ENCODE results near the gene PRXL2A. TPM values are rescaled to one million over a fixed set of nuclear protein-coding genes. Genes with fewer than 3 reads are reported as not detected.
"Not testable (repeated sequence)": the region's sequence is repeated elsewhere in the genome, so short reads cannot be mapped to it uniquely, and the experiment has no call there.

PRXL2A gene
- total RNA-seq, 4 donors from 2014 or later = 15.4 to 26.6 (median 25.5) TPM

- peaks cover 0 to 21% (median 3%) of the 10 kb centered on the region in 4 donors for H3K36me3 ChIP-seq
- H3K27ac ChIP-seq (replicated peaks in 1 of 4) = no peak overlapping the region
- 51% methylated on average over 2 of the region's 2 CpGs for WGBS
- H3K4me1 ChIP-seq = peaks cover 28 to 37% (median 33%) of the 10 kb centered on the region in 4 donors
- H3K4me3 ChIP-seq = no peak overlapping the region
- H3K27me3 ChIP-seq = no peaks in the 10 kb centered on the region
- intact Hi-C loops (cut with DNase I) = no loop called here
- DNase-seq (ENCODE audit: extremely low spot score) = no peak
- TF ChIP-seq CTCF (IDR thresholded peaks at IDR 0.05) (no peak), POLR2AphosphoS5 (IDR thresholded peaks at IDR 0.05) (no peak), POLR2A (IDR thresholded peaks at IDR 0.05; ENCODE audit: low read depth) (no peak), EP300 (IDR thresholded peaks at IDR 0.05) (no peak)
- peaks cover 0 to 4% (median 0%) of the 10 kb centered on the region in 4 donors for H3K9me3 ChIP-seq
Measured at GRCh38 chr10:80477813-80478212, 69.5 kb downstream of the PRXL2A start.

DNA sequence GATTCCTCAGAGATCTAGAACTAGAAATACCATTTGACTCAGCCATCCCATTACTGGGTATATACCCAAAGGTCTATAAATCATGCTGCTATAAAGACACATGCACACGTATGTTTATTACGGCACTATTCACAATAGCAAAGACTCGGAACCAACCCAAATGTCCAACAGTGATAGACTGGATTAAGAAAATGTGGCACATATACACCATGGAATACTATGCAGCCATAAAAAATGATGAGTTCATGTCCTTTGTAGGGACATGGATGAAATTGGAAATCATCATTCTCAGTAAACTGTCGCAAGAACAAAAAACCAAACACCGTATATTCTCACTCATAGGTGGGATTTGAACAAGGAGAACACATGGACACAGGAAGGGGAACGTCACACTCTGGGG lies 72.0 kb downstream of the PRXL2A start:
- H3K27ac ChIP-seq (replicated peaks in 1 of 4); H3K4me3 ChIP-seq; H3K27me3 ChIP-seq; H3K9me3 ChIP-seq; DNase-seq (ENCODE audit: extremely low spot score); intact Hi-C loops (cut with DNase I): not testable (repeated sequence)
- peaks cover 0 to 10% (median 4%) of the 10 kb centered on the region in 4 donors for H3K36me3 ChIP-seq
- H3K4me1 ChIP-seq = peaks cover 19 to 30% (median 23%) of the 10 kb centered on the region in 4 donors
- 95% methylated on average over 6 of the region's 6 CpGs for WGBS

GRCh38 chr10:80480852-80481251 lies 72.5 kb downstream of the PRXL2A start:
- Histone ChIP-seq H3K27me3 (no peaks in the 10 kb centered on the region), H3K27ac (replicated peaks in 1 of 4) (no peak overlapping the region), H3K36me3 (peaks cover 0 to 10% (median 4%) of the 10 kb centered on the region in 4 donors), H3K4me3 (no peak overlapping the region), H3K9me3 (peaks cover 0 to 4% (median 0%) of the 10 kb centered on the region in 4 donors), H3K4me1 (peaks cover 18 to 35% (median 24%) of the 10 kb centered on the region in 4 donors)
- TF ChIP-seq CTCF (IDR thresholded peaks at IDR 0.05) = no peak
- TF ChIP-seq POLR2AphosphoS5 (IDR thresholded peaks at IDR 0.05) = no peak
- no peak for TF ChIP-seq POLR2A (IDR thresholded peaks at IDR 0.05; ENCODE audit: low read depth)
- no peak for TF ChIP-seq EP300 (IDR thresholded peaks at IDR 0.05)
- no peak for DNase-seq (ENCODE audit: extremely low spot score)
- intact Hi-C loops (cut with DNase I) = no loop called here
- WGBS = 90% methylated on average over 5 of the region's 5 CpGs

DNA sequence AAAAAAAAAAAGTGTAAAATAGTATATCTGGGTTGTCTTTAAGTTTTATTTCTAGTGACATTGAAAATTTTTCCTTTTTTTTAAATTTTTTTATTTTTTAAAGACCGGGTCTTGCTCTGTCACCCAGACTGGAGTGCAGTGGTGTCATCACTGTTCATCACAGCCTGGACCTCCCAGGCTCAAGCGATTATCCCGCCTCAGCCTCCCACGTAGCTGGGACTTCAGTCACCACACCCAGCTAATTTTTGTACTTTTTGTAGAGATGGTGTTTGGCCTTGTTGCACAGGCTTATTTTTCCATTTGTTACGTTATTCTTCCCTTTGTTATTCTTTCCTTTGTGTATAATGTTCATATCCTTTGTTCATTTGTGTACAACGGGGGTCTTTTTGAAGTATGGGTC lies 75.9 kb downstream of the PRXL2A start:
- no peak for TF ChIP-seq POLR2A (IDR thresholded peaks at IDR 0.05; ENCODE audit: low read depth)
- TF ChIP-seq CTCF (IDR thresholded peaks at IDR 0.05) = no peak
- TF ChIP-seq POLR2AphosphoS5 (IDR thresholded peaks at IDR 0.05) = no peak
- no peak for TF ChIP-seq EP300 (IDR thresholded peaks at IDR 0.05)
- no peak overlapping the region for H3K27ac ChIP-seq (replicated peaks in 1 of 4)
- no peak overlapping the region for H3K4me3 ChIP-seq
- peaks cover 0 to 11% (median 2%) of the 10 kb centered on the region in 4 donors for H3K36me3 ChIP-seq
- no peaks in the 10 kb centered on the region for H3K27me3 ChIP-seq
- intact Hi-C loops (cut with DNase I) = no loop called here
- peaks cover 46 to 54% (median 50%) of the 10 kb centered on the region in 4 donors for H3K4me1 ChIP-seq
- no peak for DNase-seq (ENCODE audit: extremely low spot score)
- WGBS = 66% methylated on average over 6 of the region's 6 CpGs
- H3K9me3 ChIP-seq = no peaks in the 10 kb centered on the region

- TF ChIP-seq POLR2A (IDR thresholded peaks at IDR 0.05; ENCODE audit: low read depth) (no peak), EP300 (IDR thresholded peaks at IDR 0.05) (no peak), CTCF (IDR thresholded peaks at IDR 0.05) (no peak), POLR2AphosphoS5 (IDR thresholded peaks at IDR 0.05) (no peak)
- Histone ChIP-seq H3K4me3 (no peak overlapping the region), H3K4me1 (peaks cover 46 to 54% (median 52%) of the 10 kb centered on the region in 4 donors), H3K27ac (replicated peaks in 1 of 4) (no peak overlapping the region), H3K36me3 (peaks cover 0 to 15% (median 6%) of the 10 kb centered on the region in 4 donors), H3K27me3 (no peaks in the 10 kb centered on the region), H3K9me3 (no peaks in the 10 kb centered on the region)
- intact Hi-C loops (cut with DNase I) = no loop called here
- no peak for DNase-seq (ENCODE audit: extremely low spot score)
Measured at GRCh38 chr10:80484676-80485075, 76.3 kb downstream of the PRXL2A start.
